Stimulated activated CD8-positive, alpha-beta memory T cell treated with anti-CD3 and anti-CD28 coated beads, Interleukin-7, amount 100 ng/mL, for 48 hours (primary cell): Measurements from ENCODE around the gene PPP2R2C.
A peak's percentile ranks its signal among the peaks of the same experiment; 100 is the strongest.

Experiments used
- DNase-seq, 2 donors: peaks; one replicate each; pipeline ENCODE4 v3.0.0-alpha.2; 2020; ENCODE audit warnings: low read depth in 1 of 2; ENCODE audit errors: extremely low read depth in 1 of 2

Gene PPP2R2C

GRCh38 chr4:6333301-6334202, 138.9 kb downstream of the PPP2R2C start:
- DNase-seq, result peak in 1 of 2 donors; percentile 26

GRCh38 chr4:6332669-6333050, 139.8 kb downstream of the PPP2R2C start:
- DNase-seq, result no peak

- DNase-seq, result no peak
Measured at GRCh38 chr4:6332042-6332668, 140.3 kb downstream of the PPP2R2C start.

GRCh38 chr4:6331468-6331867, 140.9 kb downstream of the PPP2R2C start:
- DNase-seq, result no peak

- no peak for DNase-seq
Measured at GRCh38 chr4:6331018-6331417, 141.4 kb downstream of the PPP2R2C start.

GRCh38 chr4:6330384-6330767, 142.0 kb downstream of the PPP2R2C start:
- DNase-seq, result no peak

- DNase-seq, result no peak
Measured at GRCh38 chr4:6329478-6330383, 142.7 kb downstream of the PPP2R2C start.

GRCh38 chr4:6328526-6328925, 143.9 kb downstream of the PPP2R2C start:
- no peak for DNase-seq

- DNase-seq, result peak; percentile 53 to 56
Measured at GRCh38 chr4:6327220-6327917, 145.0 kb downstream of the PPP2R2C start.

- no peak for DNase-seq
Measured at GRCh38 chr4:6326312-6327060, 145.9 kb downstream of the PPP2R2C start.

- no peak for DNase-seq
Measured at GRCh38 chr4:6325788-6326290, 146.6 kb downstream of the PPP2R2C start.

- no peak for DNase-seq
Measured at GRCh38 chr4:6324999-6325787, 147.2 kb downstream of the PPP2R2C start.

GRCh38 chr4:6324461-6324998, 147.9 kb downstream of the PPP2R2C start:
- no peak for DNase-seq

- DNase-seq, result no peak
Measured at GRCh38 chr4:6322761-6323566, 149.4 kb downstream of the PPP2R2C start.

GRCh38 chr4:6322067-6322760, 150.2 kb downstream of the PPP2R2C start:
- DNase-seq, result no peak

- DNase-seq, result no peak
Measured at GRCh38 chr4:6321361-6321760, 151.1 kb downstream of the PPP2R2C start.

GRCh38 chr4:6320663-6321062, 151.8 kb downstream of the PPP2R2C start:
- no peak for DNase-seq
